ENCODE results near the gene ZNF208. TPM values are rescaled to one million over a fixed set of nuclear protein-coding genes. Genes with fewer than 3 reads are reported as not detected.

The ZNF208 gene
- total RNA-seq, 1 experiment from 2014 or later = not detected

GRCh38 chr19:21912654-21913053 is 98.1 kb downstream of the ZNF208 start:
- Histone ChIP-seq H3K36me3 (ENCODE audit: low read depth) (no peaks in the 10 kb centered on the region), H3F3A (ENCODE audit: insufficient read depth, low read depth) (no peaks in the 10 kb centered on the region), H3K9me3 (ENCODE audit: insufficient read depth, low read depth) (no peaks in the 10 kb centered on the region), H3K9me2 (ENCODE audit: insufficient read depth) (no peaks in the 10 kb centered on the region), H3K4me1 (replicated peaks; ENCODE audit: insufficient read depth) (no peaks in the 10 kb centered on the region), H2AFZ (no peak overlapping the region), H3K4me3 (no peak overlapping the region), H3K79me2 (ENCODE audit: low read depth) (no peaks in the 10 kb centered on the region), H3K4me2 (no peak overlapping the region), H3K27me3 (ENCODE audit: insufficient read depth, low read depth) (no peaks in the 10 kb centered on the region), H4K20me1 (ENCODE audit: insufficient read depth) (no peaks in the 10 kb centered on the region), H3K27ac (no peak overlapping the region)
- CTCF ChIA-PET = no interaction called here
- DNase-seq = no peak
- TF ChIP-seq EZH2 (IDR thresholded peaks at IDR 0.05; ENCODE audit: low read depth) (no peak), CTCF (conservative IDR thresholded peaks at IDR 0.05) (peak; percentile 39; the same call in 1 of the 2 replicates)
- no TSS peak for BruUV-seq (replicated peaks)
- POLR2A ChIA-PET (ENCODE audit: unreplicated experiment) = no interaction called here
- intact Hi-C loops (cut with micrococcal nuclease; ENCODE audit: unreplicated experiment) = no loop called here

- POLR2A ChIA-PET (ENCODE audit: unreplicated experiment) = no interaction called here
Observed at GRCh38 chr19:21910318-21910717, 100.4 kb downstream of the ZNF208 start.

GRCh38 chr19:21908066-21908465 is 102.7 kb downstream of the ZNF208 start:
- Histone ChIP-seq H3K4me3 (no peak overlapping the region), H4K20me1 (ENCODE audit: insufficient read depth) (no peaks in the 10 kb centered on the region), H3F3A (ENCODE audit: insufficient read depth, low read depth) (no peaks in the 10 kb centered on the region), H3K36me3 (ENCODE audit: low read depth) (no peaks in the 10 kb centered on the region), H3K79me2 (ENCODE audit: low read depth) (no peaks in the 10 kb centered on the region), H3K27ac (no peak overlapping the region), H2AFZ (no peak overlapping the region), H3K9me2 (ENCODE audit: insufficient read depth) (no peaks in the 10 kb centered on the region), H3K4me1 (replicated peaks; ENCODE audit: insufficient read depth) (no peaks in the 10 kb centered on the region), H3K27me3 (ENCODE audit: insufficient read depth, low read depth) (no peaks in the 10 kb centered on the region), H3K4me2 (no peak overlapping the region), H3K9me3 (ENCODE audit: insufficient read depth, low read depth) (no peaks in the 10 kb centered on the region)
- no peak for TF ChIP-seq EZH2 (IDR thresholded peaks at IDR 0.05; ENCODE audit: low read depth)
- no peak for TF ChIP-seq CTCF (conservative IDR thresholded peaks at IDR 0.05)
- ChIA-PET POLR2A (ENCODE audit: unreplicated experiment) (no interaction called here), CTCF (no interaction called here)
- DNase-seq = no peak
- no TSS peak for BruUV-seq (replicated peaks)
- intact Hi-C loops (cut with micrococcal nuclease; ENCODE audit: unreplicated experiment) = no loop called here

More at GRCh38 chr19:21910318-21910717, 100.4 kb downstream of the ZNF208 start:
- Histone ChIP-seq H4K20me1 (ENCODE audit: insufficient read depth) (no peaks in the 10 kb centered on the region), H3K4me1 (replicated peaks; ENCODE audit: insufficient read depth) (no peaks in the 10 kb centered on the region), H3K27ac (no peak overlapping the region), H3F3A (ENCODE audit: insufficient read depth, low read depth) (no peaks in the 10 kb centered on the region), H3K79me2 (ENCODE audit: low read depth) (no peaks in the 10 kb centered on the region), H3K4me2 (no peak overlapping the region), H3K36me3 (ENCODE audit: low read depth) (no peaks in the 10 kb centered on the region), H3K4me3 (no peak overlapping the region), H3K9me3 (ENCODE audit: insufficient read depth, low read depth) (no peaks in the 10 kb centered on the region), H3K9me2 (ENCODE audit: insufficient read depth) (no peaks in the 10 kb centered on the region), H2AFZ (no peak overlapping the region), H3K27me3 (ENCODE audit: insufficient read depth, low read depth) (no peaks in the 10 kb centered on the region)
- DNase-seq = no peak
- no TSS peak for BruUV-seq (replicated peaks)
- intact Hi-C loops (cut with micrococcal nuclease; ENCODE audit: unreplicated experiment) = no loop called here
- CTCF ChIA-PET = no interaction called here
- TF ChIP-seq EZH2 (IDR thresholded peaks at IDR 0.05; ENCODE audit: low read depth) = no peak
- TF ChIP-seq CTCF (conservative IDR thresholded peaks at IDR 0.05) = no peak

All from PC-9 (cell line).